Measurements from ENCODE around the gene IL36B.
A peak's percentile ranks its signal among the peaks of the same experiment; 100 is the strongest.

Gene IL36B

GRCh38 chr2:113053666-113054065 lies 999 bp upstream of the IL36B start:
- no peak for DNase-seq (ENCODE audit: low read depth)

GRCh38 chr2:113050921-113051895 lies 1.5 kb downstream of the IL36B start:
- no peak for DNase-seq (ENCODE audit: low read depth)

- DNase-seq (ENCODE audit: low read depth) = no peak
Measured at GRCh38 chr2:113046465-113046864, 6.2 kb downstream of the IL36B start.

- no peak for DNase-seq (ENCODE audit: low read depth)
Measured at GRCh38 chr2:113041871-113042270, 10.8 kb downstream of the IL36B start.

GRCh38 chr2:113039719-113040118 lies 12.9 kb downstream of the IL36B start:
- no peak for DNase-seq (ENCODE audit: low read depth)

GRCh38 chr2:113039158-113039557 lies 13.5 kb downstream of the IL36B start:
- no peak for DNase-seq (ENCODE audit: low read depth)

DNA sequence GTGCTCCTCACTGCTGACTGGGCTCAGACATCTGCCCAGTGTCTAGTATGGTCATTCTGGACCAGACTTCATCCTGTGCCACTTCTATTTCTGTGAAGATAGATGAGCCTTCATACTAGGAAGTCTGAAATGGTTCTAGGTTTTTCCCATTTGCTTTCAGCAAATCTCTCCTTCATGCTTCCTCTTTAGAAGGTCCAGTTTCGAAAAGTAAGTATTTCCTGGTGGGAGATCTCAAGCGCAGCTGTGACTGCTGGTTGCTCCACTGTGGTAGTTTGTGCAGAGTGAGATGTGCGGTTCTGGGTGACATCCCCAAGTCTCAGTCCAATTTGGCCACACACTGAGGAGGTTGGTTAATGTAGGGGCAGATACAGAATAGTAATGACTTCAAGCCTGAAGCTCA lies 14.4 kb downstream of the IL36B start:
- DNase-seq (ENCODE audit: low read depth) = no peak

DNA sequence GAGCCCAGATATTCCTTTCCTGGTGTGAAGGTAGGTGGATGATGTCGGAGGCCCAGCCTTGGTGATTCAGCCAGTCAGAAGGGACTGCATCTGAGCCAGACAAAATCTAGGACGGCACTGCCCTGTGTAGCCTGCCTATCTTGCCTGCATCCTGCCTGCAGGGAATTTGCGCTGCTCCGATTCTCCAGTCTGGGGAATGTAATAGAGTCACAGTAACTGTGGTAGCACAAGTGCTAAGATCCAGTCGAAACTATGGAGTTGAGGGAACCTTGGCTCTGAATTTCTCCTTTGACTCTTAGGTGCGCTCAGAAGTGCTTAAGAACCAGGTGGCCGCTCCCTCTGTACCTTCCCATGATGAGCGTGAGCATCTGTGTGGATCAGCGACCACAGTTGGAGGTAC lies 15.9 kb downstream of the IL36B start:
- no peak for DNase-seq (ENCODE audit: low read depth)

GRCh38 chr2:113034016-113034415 lies 18.7 kb downstream of the IL36B start:
- DNase-seq (ENCODE audit: low read depth) = no peak

- no peak for DNase-seq (ENCODE audit: low read depth)
Measured at GRCh38 chr2:113032737-113033136, 19.9 kb downstream of the IL36B start.

DNA sequence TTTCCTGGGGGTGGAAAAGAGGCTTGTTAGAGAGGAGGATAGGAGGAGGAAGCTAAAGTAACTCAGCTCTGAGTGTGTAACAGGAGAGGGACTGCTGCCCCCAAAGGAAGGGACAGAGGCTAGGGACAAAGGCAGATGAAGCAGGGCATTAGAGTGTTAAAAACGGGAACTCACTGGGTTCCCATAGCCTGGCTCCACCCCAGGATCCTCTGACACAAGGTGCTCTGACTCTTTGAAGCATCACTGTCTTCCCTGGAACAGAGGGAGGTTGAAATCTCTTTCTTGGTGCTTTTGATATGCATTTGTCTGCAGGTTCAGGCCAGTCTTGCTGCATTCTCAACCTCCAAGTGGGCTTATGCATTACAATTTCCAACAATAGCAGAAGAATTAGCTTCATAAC lies 24.6 kb downstream of the IL36B start:
- no peak for DNase-seq (ENCODE audit: low read depth)

- DNase-seq (ENCODE audit: low read depth) = no peak
Measured at GRCh38 chr2:113027691-113028090, 25.0 kb downstream of the IL36B start.

DNA sequence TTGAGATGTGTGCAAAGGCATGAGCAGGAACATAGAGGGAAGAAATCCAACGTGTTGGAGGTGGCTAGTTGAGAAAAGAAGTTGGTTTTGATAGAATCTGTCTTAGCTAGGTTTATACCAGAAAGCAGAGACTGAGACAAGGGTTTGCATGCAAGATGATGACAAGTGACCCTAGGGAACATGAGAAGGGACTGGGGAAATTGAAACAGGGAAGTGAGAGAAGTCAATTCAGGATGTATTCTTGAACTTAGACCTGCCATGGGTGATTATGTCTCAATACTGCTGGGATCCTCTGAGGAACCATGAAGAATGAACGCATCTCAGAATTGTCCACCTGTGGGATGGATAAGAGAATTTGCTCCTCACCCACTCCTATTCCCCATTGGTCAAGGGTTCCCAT lies 26.9 kb downstream of the IL36B start:
- DNase-seq (ENCODE audit: low read depth) = no peak

- DNase-seq (ENCODE audit: low read depth) = no peak
Measured at GRCh38 chr2:113024764-113025163, 27.9 kb downstream of the IL36B start.

DNA sequence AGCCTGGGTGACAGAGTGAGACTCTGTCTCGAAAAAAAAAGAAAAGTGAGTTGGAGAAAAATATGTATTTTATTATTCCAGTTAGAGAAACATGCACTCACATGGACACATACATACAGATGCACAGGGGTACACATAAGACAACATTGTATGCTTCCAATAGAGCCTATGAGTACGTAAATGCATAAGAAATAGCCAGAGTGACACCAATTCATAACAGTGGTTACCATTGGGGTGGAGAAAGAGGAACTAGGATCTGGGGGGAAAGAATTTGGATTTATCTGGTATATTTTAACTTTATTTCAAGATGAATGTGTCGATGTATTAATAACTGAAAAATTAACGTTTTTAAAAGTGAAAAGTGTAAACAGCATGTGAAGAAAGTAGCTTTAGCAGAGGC lies 31.4 kb downstream of the IL36B start:
- no peak for DNase-seq (ENCODE audit: low read depth)

DNA sequence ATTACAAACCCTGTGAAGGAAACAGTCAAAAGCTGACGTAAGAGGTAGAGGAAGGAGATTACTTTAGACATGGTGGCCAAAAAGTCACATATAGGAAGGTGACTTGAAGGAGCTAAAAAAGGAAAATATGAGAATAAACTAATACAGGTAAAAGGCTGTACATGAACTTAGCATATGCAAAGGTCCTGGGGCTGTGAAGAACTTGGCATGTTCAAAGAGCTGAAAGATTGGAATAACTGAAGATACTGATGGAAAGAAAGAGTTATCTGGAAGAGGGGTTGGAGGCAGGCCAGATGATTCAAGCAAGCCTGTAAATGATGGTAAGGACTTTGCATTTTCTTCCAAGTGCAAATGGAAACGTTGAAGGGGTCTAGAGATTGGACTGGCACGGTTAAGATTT lies 34.2 kb downstream of the IL36B start:
- DNase-seq (ENCODE audit: low read depth) = no peak

- no peak for DNase-seq (ENCODE audit: low read depth)
Measured at GRCh38 chr2:113015655-113016054, 37.0 kb downstream of the IL36B start.

GRCh38 chr2:113015042-113015441 lies 37.6 kb downstream of the IL36B start:
- DNase-seq (ENCODE audit: low read depth) = no peak

GRCh38 chr2:113014067-113014466 lies 38.6 kb downstream of the IL36B start:
- DNase-seq (ENCODE audit: low read depth) = no peak

DNA sequence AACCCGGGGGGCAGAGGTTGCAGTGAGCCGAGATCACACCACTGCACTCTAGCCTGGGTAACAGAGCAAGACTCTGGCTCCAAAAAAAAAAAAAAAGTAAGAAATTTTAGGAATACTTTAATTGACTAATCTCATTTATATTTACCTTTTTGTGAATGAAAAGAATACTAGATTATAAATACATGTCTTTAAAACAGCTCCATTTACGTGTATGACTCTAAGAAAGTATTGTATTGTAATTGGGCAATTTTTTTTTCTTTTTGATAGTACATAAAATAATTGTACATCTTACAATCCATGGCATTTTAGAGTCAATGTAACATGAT lies 39.4 kb downstream of the IL36B start:
- DNase-seq (ENCODE audit: low read depth) = no peak

DNA sequence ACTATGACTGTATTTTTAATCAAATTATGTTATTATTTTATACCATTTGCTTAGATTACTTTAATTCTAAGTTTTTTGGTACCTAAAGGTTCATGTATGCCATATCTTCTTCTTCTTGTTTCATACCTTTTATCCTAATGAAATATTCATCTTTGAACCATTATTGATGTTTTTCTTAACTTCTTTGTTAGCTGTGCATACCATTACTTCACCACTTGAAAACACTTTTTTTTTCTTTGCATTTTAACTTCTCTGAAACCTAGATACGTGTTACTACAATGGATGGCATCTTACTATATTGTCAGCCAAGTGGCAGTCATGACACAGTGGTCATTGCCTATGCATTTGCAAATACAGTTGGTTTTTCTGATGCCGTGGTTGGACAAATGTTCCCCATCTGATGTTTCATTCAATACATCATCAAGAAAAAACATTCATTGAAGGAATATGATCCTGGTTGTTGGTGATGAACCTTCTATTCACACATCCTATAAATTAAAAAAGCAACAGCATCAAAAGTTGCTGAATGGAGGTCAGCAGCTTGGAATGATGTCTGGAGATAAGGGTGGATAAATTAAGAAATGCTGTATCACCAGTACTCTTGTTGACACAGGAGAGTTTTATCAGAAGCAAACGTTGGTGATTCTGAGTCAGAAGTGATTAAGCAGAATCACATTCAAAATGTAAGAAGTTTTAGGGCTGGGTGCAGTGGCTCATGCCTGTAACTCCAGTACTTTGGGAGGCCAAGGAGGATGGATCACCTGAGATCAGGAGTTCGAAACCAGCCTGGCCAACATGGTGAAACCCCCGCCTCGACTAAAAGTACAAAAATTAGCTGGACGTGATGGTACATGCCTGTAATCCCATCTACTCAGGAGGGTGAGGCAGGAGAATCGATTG lies 40.0 kb downstream of the IL36B start:
- peak; percentile 71 for DNase-seq (ENCODE audit: low read depth)

GRCh38 chr2:113011108-113011507 lies 41.6 kb downstream of the IL36B start:
- DNase-seq (ENCODE audit: low read depth) = no peak

DNA sequence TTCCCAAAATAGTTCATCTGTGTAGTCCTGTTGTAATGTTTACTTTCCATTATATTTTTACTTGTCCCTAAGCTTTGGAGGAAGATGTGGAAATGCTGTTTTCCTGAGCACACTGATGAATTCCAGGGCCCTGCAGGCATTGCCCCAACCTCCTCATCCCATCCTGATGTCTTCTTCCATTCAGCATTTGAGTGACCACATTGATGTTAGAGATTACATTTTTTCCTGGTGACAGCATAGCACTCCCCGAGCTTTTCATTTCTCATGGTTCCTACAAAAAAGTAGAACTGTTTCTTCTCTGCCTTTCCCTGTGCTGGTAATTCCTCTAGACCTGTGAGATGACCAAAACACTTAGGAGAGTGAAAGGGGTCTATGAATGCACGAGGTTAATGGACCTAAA lies 42.6 kb downstream of the IL36B start:
- DNase-seq (ENCODE audit: low read depth) = peak; percentile 11

Data from HS-5 (cell line).